ENCODE data around the gene ZFP82.
A peak's percentile ranks its signal among the peaks of the same experiment; 100 is the strongest.

ZFP82 gene

DNA sequence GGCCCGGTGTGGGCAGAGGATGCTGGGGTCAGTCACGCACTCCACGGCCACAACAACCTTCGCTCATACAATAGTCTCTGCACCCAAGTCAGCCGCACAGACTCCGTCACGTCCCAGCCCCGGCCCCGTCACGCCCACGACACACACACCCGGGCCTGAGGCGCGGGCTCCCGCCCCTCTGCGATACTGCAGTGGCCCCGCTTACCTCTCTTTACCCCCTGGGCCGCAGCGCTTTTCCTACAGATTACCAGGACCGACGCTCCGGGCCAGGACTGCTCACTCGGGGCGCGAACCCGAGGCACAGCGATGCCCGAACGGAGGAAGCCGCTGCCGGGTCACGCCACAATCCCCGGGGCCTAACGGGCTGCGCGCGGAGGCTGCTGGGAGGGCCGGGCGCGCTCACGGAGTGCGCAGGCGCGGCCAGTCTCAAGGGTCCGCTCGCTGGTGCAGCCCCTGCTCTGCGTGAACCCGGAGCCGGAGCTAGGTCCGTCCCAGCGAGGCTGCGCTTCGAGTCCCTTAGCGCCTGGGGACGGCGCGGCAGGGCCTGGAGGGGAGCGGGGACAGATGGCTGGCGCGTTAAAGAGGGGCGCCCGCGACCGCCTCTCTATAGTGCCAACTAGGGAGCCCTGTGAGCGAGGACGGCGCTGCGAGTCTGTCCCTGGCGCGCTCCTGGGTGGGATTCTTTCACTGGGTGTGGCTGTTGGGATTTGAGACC is at the start of gene ZFP82 (continued):
- TF ChIP-seq ZNF302 (tag by site-specific recombination; IDR thresholded peaks at IDR 0.05; ENCODE audit: low read depth) (no peak), ZNF398 (tag by site-specific recombination; IDR thresholded peaks at IDR 0.05) (no peak), ZNF777 (tag by site-specific recombination; IDR thresholded peaks at IDR 0.05; ENCODE audit: borderline replicate concordance) (peak; percentile 43; the same call in 1 of the 2 replicates), BCL11A (tag by site-specific recombination; IDR thresholded peaks at IDR 0.05; ENCODE audit: low read depth) (no peak), ZNF530 (tag by site-specific recombination; IDR thresholded peaks at IDR 0.05; ENCODE audit: low read depth) (no peak), SCRT2 (tag by site-specific recombination; IDR thresholded peaks at IDR 0.05) (0 out of 2 replicates have a peak, but pooled peaks have one; percentile 64), BCL6B (tag by site-specific recombination; IDR thresholded peaks at IDR 0.05) (no peak), ZNF292 (tag by site-specific recombination; IDR thresholded peaks at IDR 0.05; ENCODE audit: borderline replicate concordance, low read depth) (no peak), ZNF37A (tag by site-specific recombination; IDR thresholded peaks at IDR 0.05) (no peak), ZNF629 (tag by site-specific recombination; IDR thresholded peaks at IDR 0.05) (peak; percentile 79), PRDM2 (tag by site-specific recombination; IDR thresholded peaks at IDR 0.05; ENCODE audit: borderline replicate concordance) (no peak), GFI1B (tag by site-specific recombination; IDR thresholded peaks at IDR 0.05) (no peak), YY2 (tag by site-specific recombination; IDR thresholded peaks at IDR 0.05) (peak; percentile 57; the same call in 1 of the 2 replicates), TRIM28 (IDR thresholded peaks at IDR 0.05; ENCODE audit: borderline replicate concordance, low read length) (no peak), ZNF140 (tag by site-specific recombination; IDR thresholded peaks at IDR 0.05) (no peak), ZNF791 (tag by site-specific recombination; IDR thresholded peaks at IDR 0.05) (no peak), ZFHX2 (tag by site-specific recombination; conservative IDR thresholded peaks at IDR 0.05) (peak; percentile 94), ZBTB7A (tag by site-specific recombination; IDR thresholded peaks at IDR 0.05; ENCODE audit: low read depth) (peak; percentile 98), ZNF133 (tag by site-specific recombination; IDR thresholded peaks at IDR 0.05) (peak; percentile 3; the same call in 1 of the 2 replicates), ZNF23 (tag by site-specific recombination; IDR thresholded peaks at IDR 0.05; ENCODE audit: borderline replicate concordance) (no peak), ZNF423 (tag by site-specific recombination; IDR thresholded peaks at IDR 0.05) (no peak; the same call in 1 of the 2 replicates), ZNF10 (tag by site-specific recombination; IDR thresholded peaks at IDR 0.05) (peak; percentile 61; the same call in 1 of the 2 replicates), ZNF354C (tag by site-specific recombination; IDR thresholded peaks at IDR 0.05; ENCODE audit: borderline replicate concordance, low read depth) (no peak), ZFP69B (tag by site-specific recombination; IDR thresholded peaks at IDR 0.05) (peak; percentile 59), ZFP37 (tag by site-specific recombination; IDR thresholded peaks at IDR 0.05) (peak; percentile 66), ZBTB10 (tag by site-specific recombination; IDR thresholded peaks at IDR 0.05) (no peak)
- TF ChIP-seq, protein P1, sequence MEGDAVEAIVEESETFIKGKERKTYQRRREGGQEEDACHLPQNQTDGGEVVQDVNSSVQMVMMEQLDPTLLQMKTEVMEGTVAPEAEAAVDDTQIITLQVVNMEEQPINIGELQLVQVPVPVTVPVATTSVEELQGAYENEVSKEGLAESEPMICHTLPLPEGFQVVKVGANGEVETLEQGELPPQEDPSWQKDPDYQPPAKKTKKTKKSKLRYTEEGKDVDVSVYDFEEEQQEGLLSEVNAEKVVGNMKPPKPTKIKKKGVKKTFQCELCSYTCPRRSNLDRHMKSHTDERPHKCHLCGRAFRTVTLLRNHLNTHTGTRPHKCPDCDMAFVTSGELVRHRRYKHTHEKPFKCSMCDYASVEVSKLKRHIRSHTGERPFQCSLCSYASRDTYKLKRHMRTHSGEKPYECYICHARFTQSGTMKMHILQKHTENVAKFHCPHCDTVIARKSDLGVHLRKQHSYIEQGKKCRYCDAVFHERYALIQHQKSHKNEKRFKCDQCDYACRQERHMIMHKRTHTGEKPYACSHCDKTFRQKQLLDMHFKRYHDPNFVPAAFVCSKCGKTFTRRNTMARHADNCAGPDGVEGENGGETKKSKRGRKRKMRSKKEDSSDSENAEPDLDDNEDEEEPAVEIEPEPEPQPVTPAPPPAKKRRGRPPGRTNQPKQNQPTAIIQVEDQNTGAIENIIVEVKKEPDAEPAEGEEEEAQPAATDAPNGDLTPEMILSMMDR (tag by site-specific recombination; IDR thresholded peaks at IDR 0.05), result peak; percentile 76

Measured in HEK293 (cell line).